Activated CD4-positive, alpha-beta T cell treated with anti-CD3 and anti-CD28 coated beads, Interleukin-2, amount 50 U/mL, for 24 hours (primary cell): ENCODE results near the gene ASIC4.

Source experiments
- DNase-seq, 2 donors: peaks; one replicate each; pipeline ENCODE4 v3.0.0-alpha.2; 2020; ENCODE audit warnings: low read depth in 1 of 2, low spot score in 1 of 2

ASIC4 gene

DNA sequence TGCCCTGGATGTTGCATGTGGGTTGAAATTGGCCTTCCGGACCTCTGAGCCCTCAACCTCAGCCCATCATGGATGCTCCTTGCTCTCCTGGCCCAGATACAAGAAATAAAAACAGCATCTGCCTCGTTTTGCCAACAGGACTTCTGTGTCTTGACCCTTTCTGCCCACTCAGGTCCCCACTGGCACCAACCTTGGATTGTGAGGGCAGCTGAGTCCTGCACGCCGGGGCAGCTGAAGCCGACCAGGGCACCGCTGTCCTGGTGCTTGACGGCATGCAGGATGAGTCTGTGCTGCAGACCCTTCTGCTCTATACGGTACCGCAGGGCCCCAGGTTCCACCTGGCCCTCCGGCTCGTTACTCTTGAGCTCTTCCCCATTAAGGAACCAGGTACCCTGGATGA, 52.4 kb downstream of the ASIC4 start:
- no peak for DNase-seq

DNA sequence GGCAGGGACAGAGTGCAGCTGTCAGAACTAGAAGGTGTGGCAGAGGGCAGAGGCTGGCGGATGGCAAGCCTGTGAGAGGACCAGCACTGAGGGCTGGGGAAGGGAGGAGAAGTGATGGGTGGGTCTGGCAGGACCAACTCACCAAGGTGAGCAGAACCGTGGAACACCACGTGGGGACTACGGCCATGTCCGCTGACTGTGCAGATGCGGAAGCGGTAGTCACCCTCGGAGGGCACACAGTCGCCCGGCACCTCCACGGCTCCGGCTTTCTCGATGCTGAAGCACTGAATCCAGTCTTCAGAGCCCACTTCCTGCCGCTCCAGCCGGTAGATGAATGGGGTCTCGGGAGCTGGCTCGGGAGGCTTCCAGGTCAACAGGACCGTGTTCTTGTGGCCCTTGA, 52.8 kb downstream of the ASIC4 start:
- DNase-seq = no peak

DNA sequence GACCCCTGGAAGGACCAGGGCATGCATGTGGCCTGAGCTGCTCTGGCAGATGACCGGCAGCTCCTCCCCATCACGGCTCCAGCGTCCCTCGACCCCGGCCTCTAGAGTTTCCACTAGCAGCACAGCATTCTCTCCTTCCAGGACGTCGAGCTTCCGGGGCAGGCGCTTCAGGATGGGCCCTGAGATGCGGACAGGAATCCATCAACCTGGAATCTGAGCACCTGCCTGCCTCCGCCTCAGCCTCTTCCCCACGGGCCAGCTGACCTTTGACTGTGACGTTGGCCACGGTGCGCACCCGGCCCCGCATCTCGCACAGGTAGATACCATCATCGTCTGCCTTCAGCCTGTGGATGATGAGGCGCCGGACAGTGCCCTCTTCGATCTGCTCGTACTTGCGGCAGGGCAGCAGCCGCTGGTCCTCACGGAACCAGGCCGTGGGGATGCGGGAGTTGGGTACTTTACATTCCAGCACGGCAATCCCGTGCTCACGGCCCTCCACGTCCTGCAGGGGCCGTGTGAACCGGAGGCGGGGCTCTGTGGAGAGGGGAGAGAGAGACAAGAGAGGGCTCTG, 53.6 kb downstream of the ASIC4 start:
- DNase-seq = no peak

DNA sequence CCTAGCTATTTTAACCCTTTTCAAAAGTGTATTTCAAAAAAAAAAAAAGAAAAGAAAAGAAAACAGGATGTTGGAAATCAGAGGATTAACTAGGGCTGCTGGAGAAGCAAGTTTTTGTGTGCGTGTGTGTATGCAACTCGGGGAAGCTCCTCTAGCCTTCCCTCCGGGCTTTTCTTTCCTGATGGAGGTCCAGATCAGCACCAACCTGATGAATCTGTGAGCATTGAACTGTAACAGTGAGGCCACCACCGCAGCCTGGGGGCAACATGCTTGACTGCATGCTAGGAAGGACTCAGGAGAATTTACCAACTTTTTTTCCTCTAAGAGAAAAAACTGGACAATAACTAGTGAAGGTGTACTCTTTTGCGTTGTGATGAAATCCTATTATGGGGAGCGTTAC, 54.8 kb downstream of the ASIC4 start:
- no peak for DNase-seq

DNA sequence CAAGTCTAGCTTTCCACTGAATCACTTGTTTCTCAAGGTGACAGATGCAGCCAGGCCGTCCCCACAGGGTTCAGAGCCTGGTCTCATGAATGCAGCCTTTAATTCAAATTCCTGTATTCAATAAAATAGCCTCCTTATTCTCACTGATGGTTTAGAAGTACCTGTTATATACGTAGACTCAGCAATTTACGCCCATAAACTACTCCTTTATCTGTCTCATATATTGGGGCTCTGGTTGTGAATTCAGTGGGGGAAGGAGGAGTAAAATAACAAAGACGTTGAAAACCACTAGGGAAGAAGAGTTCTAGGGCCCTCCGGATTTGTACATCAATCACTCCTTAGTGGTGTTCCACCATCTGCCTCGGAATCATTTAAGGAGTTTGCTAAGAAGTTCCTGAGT, 55.4 kb downstream of the ASIC4 start:
- no peak for DNase-seq

DNA sequence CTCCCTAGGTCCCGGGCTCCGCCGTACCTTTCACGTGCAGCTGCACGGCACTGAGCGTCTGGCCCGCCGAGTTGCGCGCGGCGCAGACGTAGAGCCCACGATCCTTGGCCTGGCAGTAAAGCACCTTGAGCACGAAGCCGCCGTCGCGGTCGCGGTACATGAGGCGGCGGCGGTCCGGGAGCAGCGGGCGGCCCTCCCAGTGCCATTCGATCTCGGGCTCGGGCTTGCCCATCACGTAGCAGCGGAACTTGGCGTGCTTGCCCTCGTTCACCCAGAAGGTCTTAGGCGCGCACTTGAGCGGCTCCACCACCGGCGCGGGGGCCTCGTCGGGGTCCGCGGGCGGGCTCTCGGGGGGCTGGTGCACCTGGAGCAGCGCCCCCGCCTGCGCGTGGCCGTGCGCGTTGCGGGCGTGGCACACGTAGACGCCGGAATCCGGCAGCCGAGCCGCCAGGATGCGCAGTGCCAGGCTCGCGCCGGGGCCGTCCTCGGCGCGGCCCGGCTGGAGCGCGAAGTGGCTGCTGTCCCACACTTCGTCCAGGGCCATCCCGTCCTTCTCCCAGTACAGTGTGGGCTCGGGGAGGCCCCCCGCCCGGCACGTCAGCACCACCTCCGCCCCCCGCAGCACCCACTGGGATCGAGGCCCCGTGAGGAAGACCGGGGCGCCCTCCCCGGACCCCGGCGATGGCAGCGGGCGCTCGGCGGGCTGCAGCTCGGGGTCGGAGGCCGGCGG, 56.1 kb downstream of the ASIC4 start:
- DNase-seq = no peak

DNA sequence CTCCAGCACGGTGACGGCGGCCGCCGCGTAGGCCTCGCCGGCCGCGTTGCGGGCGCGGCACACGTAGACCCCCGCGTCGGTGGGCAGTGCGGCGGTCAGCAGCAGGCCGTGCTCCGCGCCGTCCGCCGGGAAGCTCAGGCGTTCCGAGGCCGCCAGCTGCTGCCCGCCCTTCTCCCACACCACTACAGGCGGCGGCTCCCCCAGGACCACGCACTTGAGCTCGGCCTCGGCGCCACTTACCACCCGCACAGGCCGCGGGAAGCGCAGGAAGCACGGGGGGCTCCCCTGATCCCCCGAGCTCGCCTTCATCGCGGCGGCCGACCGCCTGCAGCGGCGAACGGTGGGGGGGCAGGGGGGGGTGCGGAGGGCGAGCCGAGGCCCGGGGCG, 56.6 kb downstream of the ASIC4 start:
- DNase-seq = no peak

DNA sequence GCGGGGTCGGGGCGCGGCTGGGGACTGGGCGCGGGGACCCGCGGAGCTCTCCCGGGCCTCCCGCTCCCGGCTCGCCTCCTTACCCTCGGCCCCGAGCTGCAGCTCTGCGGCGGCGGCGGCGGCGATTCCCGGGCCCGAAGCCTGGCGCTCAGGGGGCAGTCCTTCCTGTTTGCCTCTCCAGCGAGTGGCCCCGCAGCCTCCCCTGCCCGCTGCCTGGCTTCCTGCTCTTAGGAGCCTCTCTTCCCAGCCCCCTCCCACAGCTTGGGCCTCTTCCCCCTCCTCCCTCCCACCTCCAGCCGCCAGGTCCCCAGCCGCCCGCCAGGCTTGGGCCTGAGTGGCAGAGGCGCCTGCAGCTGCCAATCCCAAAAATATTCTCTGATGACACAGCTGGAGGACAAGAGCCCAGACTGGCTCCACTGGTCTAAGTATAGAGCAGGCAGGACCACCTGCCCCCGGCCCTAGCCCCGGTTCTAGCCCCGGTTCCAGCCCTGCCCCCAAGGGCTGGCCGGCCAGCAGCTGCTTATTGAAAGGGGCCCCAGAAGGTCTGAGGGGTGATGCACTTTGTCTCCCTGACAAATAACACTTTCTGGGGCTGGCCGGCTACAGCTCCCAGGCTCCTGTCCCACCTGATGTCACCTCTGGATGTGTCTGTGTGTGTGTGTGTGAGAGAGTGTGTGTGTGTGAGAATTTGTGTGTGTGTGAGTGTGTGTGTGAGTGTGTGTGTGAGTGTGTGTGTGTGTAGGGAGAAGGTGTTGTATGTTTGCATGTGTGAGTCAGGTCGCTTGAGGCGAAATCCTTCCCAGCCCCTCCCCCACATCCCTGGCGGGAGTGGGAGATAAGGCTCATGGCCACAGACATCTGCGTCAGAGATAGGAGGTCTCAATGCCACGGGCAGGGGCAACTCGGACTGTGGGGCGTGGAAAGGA, 57.3 kb downstream of the ASIC4 start, which contains the start of gene OBSL1:
TSS of gene OBSL1 (minus strand) at position 229 of the 926 bp plus-strand sequence. CDS start 307 bp downstream, outside the sequence.
- DNase-seq = no peak

DNA sequence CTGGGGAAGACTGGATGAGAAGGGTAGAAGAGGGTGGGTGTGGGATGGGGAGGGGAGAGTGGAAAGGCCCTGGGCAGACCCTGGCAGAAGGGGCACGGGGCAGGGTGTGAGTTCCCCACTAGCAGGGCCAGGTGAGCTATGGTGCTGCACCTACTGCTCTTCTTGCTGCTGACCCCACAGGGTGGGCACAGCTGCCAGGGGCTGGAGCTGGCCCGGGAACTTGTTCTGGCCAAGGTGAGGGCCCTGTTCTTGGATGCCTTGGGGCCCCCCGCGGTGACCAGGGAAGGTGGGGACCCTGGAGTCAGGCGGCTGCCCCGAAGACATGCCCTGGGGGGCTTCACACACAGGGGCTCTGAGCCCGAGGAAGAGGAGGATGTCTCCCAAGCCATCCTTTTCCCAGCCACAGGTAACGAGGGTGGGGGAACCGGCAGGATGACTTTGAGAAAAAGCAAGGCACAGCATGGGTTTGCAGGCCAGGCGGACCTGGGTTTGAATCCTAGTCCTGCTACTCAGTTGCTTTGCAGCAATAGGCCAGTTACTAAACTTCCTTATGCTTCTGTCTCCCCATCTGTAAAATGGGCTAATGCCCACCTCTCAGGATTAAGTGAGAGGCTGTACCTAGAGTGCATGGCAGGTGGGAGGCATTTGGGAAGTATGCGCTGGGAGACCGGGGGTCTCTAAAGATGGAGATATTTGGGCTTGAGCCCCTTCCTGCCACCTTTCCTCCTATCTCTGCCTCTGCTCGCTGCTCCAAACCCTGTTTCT, 58.1 kb downstream of the ASIC4 start, which contains the start of gene INHA:
TSS of gene INHA (plus strand) at position 74 of the 765 bp plus-strand sequence. CDS start at position 139, 65 bp downstream.
- DNase-seq = no peak

DNA sequence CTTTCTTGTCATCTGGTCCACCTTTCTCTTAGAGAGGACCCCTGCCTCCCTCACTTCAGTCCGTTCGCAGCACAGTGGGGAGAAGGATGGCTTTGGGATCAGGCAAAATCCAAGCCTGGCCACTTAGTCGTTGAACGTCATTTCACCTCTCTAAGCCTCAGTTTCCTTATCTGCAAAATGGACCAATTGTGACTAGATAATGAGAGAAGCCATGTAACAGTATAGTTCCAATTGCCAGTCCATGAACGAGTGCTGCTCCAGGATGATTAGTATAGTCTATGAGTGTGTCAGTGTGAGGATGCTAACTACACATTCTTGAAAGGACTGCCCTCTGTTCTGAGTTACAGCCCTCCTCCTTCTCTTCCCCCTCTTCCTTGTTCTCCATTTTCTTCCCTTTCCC, 58.9 kb downstream of the ASIC4 start:
- DNase-seq = no peak

DNA sequence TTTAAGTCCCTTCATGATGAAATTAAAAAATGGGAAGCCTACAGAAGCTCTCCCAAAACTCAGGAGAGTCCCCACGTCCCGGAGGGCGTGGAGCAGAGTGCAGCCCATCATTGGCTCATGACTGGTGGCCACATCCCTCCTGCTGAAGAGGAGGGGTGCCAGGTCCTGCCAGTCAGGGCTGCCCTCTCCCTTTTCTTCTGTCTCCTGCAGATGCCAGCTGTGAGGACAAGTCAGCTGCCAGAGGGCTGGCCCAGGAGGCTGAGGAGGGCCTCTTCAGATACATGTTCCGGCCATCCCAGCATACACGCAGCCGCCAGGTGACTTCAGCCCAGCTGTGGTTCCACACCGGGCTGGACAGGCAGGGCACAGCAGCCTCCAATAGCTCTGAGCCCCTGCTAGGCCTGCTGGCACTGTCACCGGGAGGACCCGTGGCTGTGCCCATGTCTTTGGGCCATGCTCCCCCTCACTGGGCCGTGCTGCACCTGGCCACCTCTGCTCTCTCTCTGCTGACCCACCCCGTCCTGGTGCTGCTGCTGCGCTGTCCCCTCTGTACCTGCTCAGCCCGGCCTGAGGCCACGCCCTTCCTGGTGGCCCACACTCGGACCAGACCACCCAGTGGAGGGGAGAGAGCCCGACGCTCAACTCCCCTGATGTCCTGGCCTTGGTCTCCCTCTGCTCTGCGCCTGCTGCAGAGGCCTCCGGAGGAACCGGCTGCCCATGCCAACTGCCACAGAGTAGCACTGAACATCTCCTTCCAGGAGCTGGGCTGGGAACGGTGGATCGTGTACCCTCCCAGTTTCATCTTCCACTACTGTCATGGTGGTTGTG, 60.4 kb downstream of the ASIC4 start:
- no peak for DNase-seq

DNA sequence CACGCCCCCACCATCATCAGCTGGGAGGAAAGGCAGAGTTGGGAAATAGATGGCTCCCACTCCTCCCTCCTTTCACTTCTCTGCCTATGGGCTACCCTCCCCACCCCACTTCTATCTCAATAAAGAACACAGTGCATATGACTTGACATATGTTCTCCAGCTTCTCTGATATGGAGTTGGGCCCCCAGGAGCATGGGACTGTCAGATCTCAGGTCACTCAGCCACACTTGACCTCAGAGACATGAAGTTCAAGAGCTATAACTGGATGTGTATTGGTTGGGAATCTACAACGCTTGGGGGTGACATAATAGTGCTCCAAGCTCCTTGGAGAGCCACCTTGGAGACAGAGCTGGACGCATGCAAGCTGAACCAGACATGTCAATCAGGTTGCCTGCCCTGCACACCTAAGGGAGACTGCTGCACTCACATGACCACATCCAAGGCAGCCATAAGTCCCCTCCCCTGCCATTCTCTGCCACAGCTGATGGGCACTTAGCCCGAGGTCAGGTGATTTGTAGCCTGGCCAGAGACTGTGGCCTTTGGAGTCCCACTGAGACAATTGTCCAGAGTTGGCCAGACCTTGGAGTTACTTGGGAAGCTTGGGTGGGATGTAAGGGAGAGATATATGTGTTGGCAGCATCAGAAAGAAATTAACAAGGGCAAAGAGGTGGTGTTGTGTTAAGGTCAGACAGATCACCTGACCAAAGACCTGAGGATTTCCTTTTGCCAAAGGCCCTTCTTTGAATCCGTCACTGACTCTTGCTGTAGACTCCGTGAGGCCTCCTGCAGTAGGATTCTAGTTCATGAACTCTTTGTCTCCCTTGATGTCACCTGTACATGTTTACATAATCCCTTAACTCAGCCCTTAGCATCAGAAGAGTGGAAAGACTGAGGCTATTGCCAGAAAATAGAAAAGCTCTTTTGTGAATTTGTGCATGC, 61.6 kb downstream of the ASIC4 start:
- no peak for DNase-seq

DNA sequence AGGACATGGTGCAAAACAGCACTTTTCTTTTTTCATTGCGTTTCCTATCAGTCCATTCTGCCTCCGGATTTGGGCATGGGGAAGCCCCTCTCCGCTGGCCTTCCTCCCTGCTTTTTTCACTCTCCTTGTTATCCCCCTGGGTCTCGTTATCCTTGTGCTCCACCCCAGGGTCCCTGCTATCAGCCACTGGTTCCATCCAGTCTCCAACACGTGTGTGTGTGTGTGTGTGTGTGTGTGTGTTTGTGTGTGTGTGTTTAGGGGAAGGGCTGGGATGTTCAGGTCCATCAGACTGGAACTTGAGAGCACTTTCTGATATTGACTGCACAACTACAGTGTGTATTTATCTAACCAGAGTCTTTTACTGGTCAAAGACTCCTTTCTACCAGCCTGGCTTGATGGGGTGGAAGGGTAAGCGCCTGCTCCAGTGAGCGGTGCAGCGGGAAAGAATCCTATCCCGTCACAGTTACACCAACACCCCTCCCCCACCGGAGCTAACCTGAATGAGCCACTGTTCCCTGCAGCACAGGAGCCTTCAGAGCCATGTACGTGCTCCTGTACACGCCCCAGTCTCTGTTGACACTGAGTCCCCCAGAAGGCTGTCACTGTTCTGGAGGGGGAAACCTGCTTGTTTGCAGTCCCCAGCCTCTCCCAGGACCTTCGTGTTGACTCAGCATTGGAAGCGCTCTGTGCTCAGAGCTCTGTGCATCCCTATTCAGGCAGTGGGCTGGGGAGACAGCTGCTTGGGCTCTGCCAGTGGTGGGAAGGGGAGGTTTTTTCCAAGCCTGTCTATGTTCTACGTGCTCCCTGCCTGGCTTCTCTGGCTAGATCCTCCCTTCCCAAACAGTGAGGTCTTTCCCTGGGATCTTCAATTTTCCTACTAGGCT, 62.5 kb downstream of the ASIC4 start:
- no peak for DNase-seq

DNA sequence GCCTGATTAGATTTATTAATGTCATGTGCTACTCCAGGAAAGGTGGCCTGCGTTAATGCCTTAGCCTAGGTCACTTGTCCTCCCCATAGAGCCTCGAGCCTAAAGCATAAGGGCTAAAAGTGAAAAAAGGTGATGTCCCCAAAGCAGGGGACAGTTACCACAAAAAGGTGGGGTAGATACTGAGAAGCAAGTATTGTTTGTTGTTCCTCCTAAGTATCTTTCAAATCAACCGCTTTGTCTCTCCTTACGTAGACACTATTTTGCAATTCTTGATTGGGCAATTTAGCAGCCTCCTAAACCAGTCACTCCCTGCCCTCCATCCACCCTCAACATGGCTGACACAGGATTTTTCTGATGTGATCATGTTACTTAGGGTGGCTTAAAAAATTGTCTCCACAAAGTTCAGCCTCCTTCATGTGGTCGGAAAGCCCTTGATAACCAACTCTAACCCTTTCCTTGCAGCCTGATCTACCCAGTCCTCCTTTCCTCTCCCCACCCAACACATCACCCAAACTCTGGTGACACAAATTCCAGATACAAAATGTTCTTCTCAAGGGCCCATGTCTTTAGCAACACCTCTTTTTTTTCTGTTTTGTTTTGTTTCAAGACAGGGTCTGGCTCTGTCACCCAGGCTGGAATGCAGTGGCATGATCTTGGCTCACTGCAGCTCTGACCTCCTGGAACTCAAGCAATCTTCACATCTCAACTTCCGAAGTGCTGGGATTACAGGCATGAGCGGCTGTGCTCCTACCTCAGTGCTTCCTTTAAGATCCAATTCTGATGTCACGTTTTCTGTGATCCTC, 64.7 kb downstream of the ASIC4 start:
- DNase-seq = no peak

DNA sequence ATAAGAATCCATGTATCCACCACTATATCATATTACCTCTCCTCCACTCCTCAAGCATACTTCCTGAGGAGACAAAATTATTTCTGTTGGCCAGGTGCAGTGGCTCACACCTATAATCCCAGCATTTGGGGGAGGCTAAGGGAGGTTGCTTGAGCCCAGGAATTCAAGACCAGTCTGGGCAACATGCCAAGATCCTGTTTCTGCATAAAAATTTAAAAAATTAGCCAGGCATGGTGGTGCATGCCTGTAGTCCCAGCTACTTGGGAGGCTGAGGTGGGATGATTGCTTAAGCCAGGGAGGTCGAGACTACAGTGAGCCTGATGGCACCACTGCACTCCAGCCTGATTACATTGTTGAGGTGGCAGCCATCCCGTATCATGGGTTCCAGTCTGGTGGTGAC, 67.1 kb downstream of the ASIC4 start:
- no peak for DNase-seq
